HepG2 (cell line): ENCODE data around the gene JPH2. TPM values are rescaled to one million over a fixed set of nuclear protein-coding genes. Genes with fewer than 3 reads are reported as not detected.

Experiments used
- CEBPG ChIP-seq: IDR thresholded peaks from 2 replicates; pipeline ENCODE4 v1.6.1; 2016
- HNF1A ChIP-seq, 2 experiments: sonication (generic) in 1 of 2; formaldehyde crosslinking in 1 of 2; IDR thresholded peaks; 2 replicates each; pipeline versions ENCODE4 v1.4.0 to v1.6.1; 2016 to 2020; ENCODE audit warnings: borderline replicate concordance in 1 of 2, low read depth in 1 of 2, mild to moderate bottlenecking in 1 of 2, missing genetic modification reagents in 1 of 2
- MAF1 ChIP-seq: sonication (generic); formaldehyde crosslinking; IDR thresholded peaks from 2 replicates; pipeline ENCODE4 v1.5.0; 2020; ENCODE audit warnings: missing genetic modification reagents, borderline replicate concordance
- NFKBIZ ChIP-seq: IDR thresholded peaks from 2 replicates; pipeline ENCODE4 v1.6.1; 2018; ENCODE audit warnings: missing genetic modification reagents, missing compliant biosample characterization
- SALL2 ChIP-seq: sonication (generic); formaldehyde crosslinking; IDR thresholded peaks from 2 replicates; pipeline ENCODE4 v1.8.1; 2023; ENCODE audit warnings: mild to moderate bottlenecking, missing genetic modification reagents, inconsistent platforms
- STAT6 ChIP-seq: sonication (generic); formaldehyde crosslinking; IDR thresholded peaks from 2 replicates; pipeline ENCODE4 v1.4.0; 2020; ENCODE audit warnings: missing genetic modification reagents, mild to moderate bottlenecking, borderline replicate concordance
- TFDP1 ChIP-seq: IDR thresholded peaks from 2 replicates; pipeline ENCODE4 v1.6.1; 2016; ENCODE audit warnings: missing compliant biosample characterization, missing genetic modification reagents, borderline replicate concordance
- XRCC5 ChIP-seq: fragments of 200-400 bp; formaldehyde crosslinking; optimal IDR thresholded peaks from 2 replicates; pipeline ENCODE3; 2017; ENCODE audit warnings: mild to moderate bottlenecking, low read length
- ZBTB20 ChIP-seq: sonication (generic); formaldehyde crosslinking; IDR thresholded peaks from 2 replicates; pipeline ENCODE4 v1.8.1; 2023; ENCODE audit warnings: missing genetic modification reagents, low read depth, mild to moderate bottlenecking, borderline replicate concordance
- ZNF20 ChIP-seq: sonication (generic); formaldehyde crosslinking; IDR thresholded peaks from 2 replicates; pipeline ENCODE4 v1.4.0; 2020; ENCODE audit warnings: mild to moderate bottlenecking, moderate library complexity, missing genetic modification reagents
- ZNF451 ChIP-seq: sonication (generic); formaldehyde crosslinking; IDR thresholded peaks from 2 replicates; pipeline ENCODE4 v1.5.0; 2020; ENCODE audit warnings: mild to moderate bottlenecking, missing genetic modification reagents
- polyA plus RNA-seq, 8 experiments: library from polyadenylated mRNA; depleted of rRNA in 3 of 8; stranded (reverse) in 7 of 8; unstranded in 1 of 8; fragments of >200 nt; fragmentation: Illumina TruSeq in 4 of 8; extraction: Trizol in 4 of 8; gene quantifications; 2 replicates each; pipeline versions ENCODE4 v1.2.1 to v1.2.3, GENCODE V29; 2011 to 2016; ENCODE audit warnings: low read depth in 4 of 8, missing spikeins in 1 of 8, mixed read lengths in 1 of 8; ENCODE audit not compliant: insufficient read depth in 1 of 8
- total RNA-seq, 5 experiments: library from RNA; depleted of rRNA; stranded (reverse); fragments of >200 nt; fragmentation: Illumina TruSeq; extraction: Trizol; gene quantifications; 2 replicates each; pipeline ENCODE4 v1.2.3, GENCODE V29; 2016; ENCODE audit warnings: low read depth in 1 of 5
- TF ChIP-seq, protein P1 (sequence below): sonication (generic); formaldehyde crosslinking; conservative IDR thresholded peaks from 2 replicates; pipeline ENCODE4 v1.8.0; 2022; ENCODE audit warnings: low read depth, missing genetic modification reagents

Gene JPH2
- total and polyA plus RNA-seq, 2 of the 13 experiments (the other 11 are each of a cell fraction or from before 2014, with no cell fraction given), result 0.42 TPM; not detected in 1

DNA sequence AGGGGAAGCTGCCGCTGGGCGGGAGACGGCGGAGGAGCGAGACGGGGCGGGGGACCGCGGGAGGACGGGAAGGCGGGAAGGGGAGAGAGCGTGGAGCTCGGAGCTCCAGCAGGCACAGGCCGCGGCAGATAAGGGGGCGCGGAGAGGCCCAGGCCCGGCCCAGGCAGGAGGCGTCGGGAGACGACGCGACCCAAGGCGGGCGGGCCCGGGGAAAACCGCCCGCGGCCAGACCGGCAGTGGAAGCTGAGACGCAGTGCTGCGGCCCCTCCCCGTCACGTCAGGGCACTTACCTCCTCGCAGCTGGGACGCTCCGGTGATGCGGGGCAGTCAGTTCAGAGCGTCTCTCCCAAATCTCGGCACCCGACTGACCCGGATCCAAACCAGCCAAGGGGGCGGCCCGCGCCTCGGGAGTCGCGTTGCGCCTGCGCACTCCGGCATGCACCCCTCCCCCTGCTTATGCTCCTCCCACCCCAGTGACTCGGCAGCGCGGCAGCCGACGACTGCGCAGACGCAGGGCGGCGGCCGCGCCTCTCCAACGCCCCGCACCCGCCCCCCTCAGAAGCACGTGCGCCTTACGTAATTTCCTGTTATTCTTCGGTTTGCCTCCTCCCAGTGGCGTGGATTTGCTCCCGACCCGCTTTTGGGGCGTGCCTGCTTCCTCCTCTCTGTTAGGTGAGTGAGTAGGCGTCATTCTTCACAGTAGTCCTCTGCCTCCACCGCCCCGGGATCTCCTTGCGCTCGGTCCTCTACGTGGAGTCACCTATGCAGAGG is 23.6 kb upstream of the JPH2 start, which contains the start of gene OSER1 (continued):
- TF ChIP-seq HNF1A (IDR thresholded peaks at IDR 0.05; ENCODE audit: low read depth) (peak; percentile 50; the same call in 1 of the 2 replicates), HNF1A (CRISPR knock-in tag; IDR thresholded peaks at IDR 0.05; ENCODE audit: borderline replicate concordance) (peak; percentile 62; the same call in 1 of the 2 replicates), MAF1 (CRISPR knock-in tag) (peak; percentile 67; the same call in 1 of the 2 replicates), CEBPG (CRISPR knock-in tag) (peak; percentile 82), ZNF20 (CRISPR knock-in tag) (0 out of 2 replicates have a peak, but pooled peaks have one; percentile 21), ZBTB20 (CRISPR knock-in tag) (peak; percentile 83; the same call in 1 of the 2 replicates), ZNF451 (no peak), STAT6 (CRISPR knock-in tag) (peak; percentile 77; the same call in 1 of the 2 replicates), SALL2 (CRISPR knock-in tag) (no peak), NFKBIZ (CRISPR knock-in tag) (peak; percentile 31; the same call in 1 of the 2 replicates), TFDP1 (CRISPR knock-in tag) (peak; percentile 49; the same call in 1 of the 2 replicates), XRCC5 (peak; percentile 75)
- TF ChIP-seq, protein P1, sequence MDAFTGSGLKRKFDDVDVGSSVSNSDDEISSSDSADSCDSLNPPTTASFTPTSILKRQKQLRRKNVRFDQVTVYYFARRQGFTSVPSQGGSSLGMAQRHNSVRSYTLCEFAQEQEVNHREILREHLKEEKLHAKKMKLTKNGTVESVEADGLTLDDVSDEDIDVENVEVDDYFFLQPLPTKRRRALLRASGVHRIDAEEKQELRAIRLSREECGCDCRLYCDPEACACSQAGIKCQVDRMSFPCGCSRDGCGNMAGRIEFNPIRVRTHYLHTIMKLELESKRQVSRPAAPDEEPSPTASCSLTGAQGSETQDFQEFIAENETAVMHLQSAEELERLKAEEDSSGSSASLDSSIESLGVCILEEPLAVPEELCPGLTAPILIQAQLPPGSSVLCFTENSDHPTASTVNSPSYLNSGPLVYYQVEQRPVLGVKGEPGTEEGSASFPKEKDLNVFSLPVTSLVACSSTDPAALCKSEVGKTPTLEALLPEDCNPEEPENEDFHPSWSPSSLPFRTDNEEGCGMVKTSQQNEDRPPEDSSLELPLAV (CRISPR knock-in tag), result no peak
